ENCODE results near the gene ZNF367.

GRCh38 chr9:96398582-96399324, 19.4 kb downstream of the ZNF367 start:
- TF ChIP-seq POLR2AphosphoS5 (IDR thresholded peaks at IDR 0.05; ENCODE audit: low read depth, low read length) (no peak), CTCF (IDR thresholded peaks at IDR 0.05) (no peak), GABPA (IDR thresholded peaks at IDR 0.05; ENCODE audit: low read depth) (no peak), USF2 (IDR thresholded peaks at IDR 0.05; ENCODE audit: borderline replicate concordance, low read depth, low read length) (no peak), CHD2 (IDR thresholded peaks at IDR 0.05; ENCODE audit: low read length, partially characterized antibody) (no peak), EZH2phosphoT487 (IDR thresholded peaks at IDR 0.05; ENCODE audit: borderline replicate concordance, low read depth) (no peak), JUND (IDR thresholded peaks at IDR 0.05) (no peak), SMC3 (IDR thresholded peaks at IDR 0.05; ENCODE audit: low read depth, low read length) (no peak), YY1 (IDR thresholded peaks at IDR 0.05; ENCODE audit: low read depth) (no peak), GATA2 (CRISPR knock-in tag; IDR thresholded peaks at IDR 0.05) (no peak), FOXJ3 (CRISPR knock-in tag; IDR thresholded peaks at IDR 0.05) (no peak), EP300 (IDR thresholded peaks at IDR 0.05; ENCODE audit: borderline replicate concordance in 1 of 2, low read depth in 1 of 2, low read length in 1 of 2) (no peak), REST (IDR thresholded peaks at IDR 0.05; ENCODE audit: low read depth, low read length) (no peak), ELF1 (IDR thresholded peaks at IDR 0.05) (no peak)
